Natural killer cell treated with Interleukin-12 subunit alpha and Interleukin-12 subunit beta and Interleukin-15 and Interleukin-18, amount 100 ng/mL, for 72 hours (primary cell): ENCODE data around the gene GCN1. TPM values are rescaled to one million over a fixed set of nuclear protein-coding genes. Genes with fewer than 3 reads are reported as not detected.

Experiments
- ATAC-seq, 2 donors: fragments of 150-1000 bp; cut with Tn5 transposase in 1 of 2; sonication (Bioruptor Pico), chemical (Tn5 transposase) in 1 of 2; 2 replicates each; pipeline ENCODE4 v1.10.0; 2021
- DNase-seq: peaks from one replicate; pipeline ENCODE4 v3.0.0; 2022; ENCODE audit warnings: low spot score
- H3K27ac Mint-ChIP-seq, 2 donors: 1 replicate in 1 of 2; 2 replicates in 1 of 2; pipeline ENCODE4 v1.8.0; 2022; ENCODE audit warnings: mixed read lengths in 2 of 2, mild to moderate bottlenecking in 1 of 2, moderate library complexity in 1 of 2
- H3K27me3 Mint-ChIP-seq, 2 donors: 1 replicate in 1 of 2; 2 replicates in 1 of 2; pipeline ENCODE4 v1.8.0; 2022; ENCODE audit warnings: mixed read lengths in 2 of 2
- H3K36me3 Mint-ChIP-seq: one replicate; pipeline ENCODE4 v1.8.0; 2022; ENCODE audit warnings: mixed read lengths
- H3K4me1 Mint-ChIP-seq, 2 donors: 1 replicate in 1 of 2; 2 replicates in 1 of 2; pipeline ENCODE4 v1.8.0; 2022; ENCODE audit warnings: low read depth in 2 of 2, mixed read lengths in 2 of 2, mild to moderate bottlenecking in 1 of 2
- H3K4me3 Mint-ChIP-seq: one replicate; pipeline ENCODE4 v1.8.0; 2022; ENCODE audit warnings: mixed read lengths
- H3K9me3 Mint-ChIP-seq: 2 replicates; pipeline ENCODE4 v1.8.0; 2022; ENCODE audit warnings: mixed read lengths
- total RNA-seq, 2 donors: library from RNA; stranded (reverse); gene quantifications; one replicate each; pipeline ENCODE4 v1.2.3, GENCODE V29; 2022

GCN1 gene
- total RNA-seq, 2 donors from 2014 or later = 126 to 311 TPM

GRCh38 chr12:120225200-120225558 lies 30.7 kb upstream of the GCN1 start:
- H3K4me1 Mint-ChIP-seq = peaks cover 57 to 58% of the 10 kb centered on the region in 2 donors
- ATAC-seq = no peak
- no peak for DNase-seq
- peaks cover 5% of the 10 kb centered on the region for H3K36me3 Mint-ChIP-seq
- H3K4me3 Mint-ChIP-seq = peak overlapping the region; percentile 75
- peak overlapping the region; percentile 86 to 99 for H3K27ac Mint-ChIP-seq
- H3K27me3 Mint-ChIP-seq = no peaks in the 10 kb centered on the region
- no peaks in the 10 kb centered on the region for H3K9me3 Mint-ChIP-seq

GRCh38 chr12:120224304-120225199 lies 30.0 kb upstream of the GCN1 start:
- Mint-ChIP-seq H3K27ac (peak overlapping the region; percentile 86 to 99), H3K36me3 (peaks cover 5% of the 10 kb centered on the region), H3K27me3 (no peaks in the 10 kb centered on the region), H3K4me3 (peak overlapping the region; percentile 34), H3K9me3 (no peaks in the 10 kb centered on the region), H3K4me1 (peaks cover 51 to 56% of the 10 kb centered on the region in 2 donors)
- DNase-seq = no peak
- ATAC-seq = no peak

GRCh38 chr12:120223458-120224303 lies 29.2 kb upstream of the GCN1 start:
- peaks cover 5% of the 10 kb centered on the region for H3K36me3 Mint-ChIP-seq

GRCh38 chr12:120222288-120222832 lies 27.8 kb upstream of the GCN1 start:
- no peak for ATAC-seq
- Mint-ChIP-seq H3K27ac (peak overlapping the region; percentile 62 to 72), H3K9me3 (no peaks in the 10 kb centered on the region), H3K4me3 (no peak overlapping the region), H3K36me3 (peaks cover 5% of the 10 kb centered on the region), H3K4me1 (peaks cover 30 to 37% of the 10 kb centered on the region in 2 donors), H3K27me3 (no peaks in the 10 kb centered on the region)
- DNase-seq = no peak

More at GRCh38 chr12:120223458-120224303, 29.2 kb upstream of the GCN1 start:
- Mint-ChIP-seq H3K4me3 (no peak overlapping the region), H3K27me3 (no peaks in the 10 kb centered on the region), H3K27ac (peak overlapping the region; percentile 62 to 99), H3K9me3 (no peaks in the 10 kb centered on the region), H3K4me1 (peaks cover 43 to 49% of the 10 kb centered on the region in 2 donors)
- DNase-seq (no peak), ATAC-seq (no peak)

GRCh38 chr12:120221576-120221900 lies 27.0 kb upstream of the GCN1 start:
- H3K4me1 Mint-ChIP-seq = peaks cover 22 to 35% of the 10 kb centered on the region in 2 donors
- no peaks in the 10 kb centered on the region for H3K9me3 Mint-ChIP-seq
- no peaks in the 10 kb centered on the region for H3K27me3 Mint-ChIP-seq
- peaks cover 5% of the 10 kb centered on the region for H3K36me3 Mint-ChIP-seq
- ATAC-seq = no peak
- no peak overlapping the region for H3K4me3 Mint-ChIP-seq
- no peak for DNase-seq
- no peak overlapping the region for H3K27ac Mint-ChIP-seq

GRCh38 chr12:120220838-120221575 lies 26.5 kb upstream of the GCN1 start:
- DNase-seq = no peak
- peaks cover 5% of the 10 kb centered on the region for H3K36me3 Mint-ChIP-seq

GRCh38 chr12:120218680-120219606 lies 24.4 kb upstream of the GCN1 start:
- no peak for ATAC-seq
- Mint-ChIP-seq H3K4me3 (no peak overlapping the region), H3K9me3 (no peaks in the 10 kb centered on the region), H3K36me3 (peaks cover 5% of the 10 kb centered on the region), H3K4me1 (peaks cover 7 to 18% of the 10 kb centered on the region in 2 donors), H3K27me3 (no peaks in the 10 kb centered on the region), H3K27ac (no peak overlapping the region)
- no peak for DNase-seq

More at GRCh38 chr12:120220838-120221575, 26.5 kb upstream of the GCN1 start:
- no peaks in the 10 kb centered on the region for H3K27me3 Mint-ChIP-seq
- H3K9me3 Mint-ChIP-seq = no peaks in the 10 kb centered on the region
- H3K4me1 Mint-ChIP-seq = peaks cover 17 to 32% of the 10 kb centered on the region in 2 donors
- H3K27ac Mint-ChIP-seq = peak overlapping the region; percentile 21 to 65
- no peak overlapping the region for H3K4me3 Mint-ChIP-seq
- ATAC-seq = no peak

GRCh38 chr12:120216742-120217605 lies 22.5 kb upstream of the GCN1 start:
- H3K36me3 Mint-ChIP-seq = no peaks in the 10 kb centered on the region
- H3K4me1 Mint-ChIP-seq = peaks cover 0 to 8% of the 10 kb centered on the region in 2 donors
- H3K9me3 Mint-ChIP-seq = no peaks in the 10 kb centered on the region
- H3K4me3 Mint-ChIP-seq = no peak overlapping the region
- DNase-seq (no peak), ATAC-seq (no peak)
- H3K27me3 Mint-ChIP-seq = no peaks in the 10 kb centered on the region
- H3K27ac Mint-ChIP-seq = no peak overlapping the region

- Mint-ChIP-seq H3K36me3 (peaks cover 5% of the 10 kb centered on the region), H3K4me3 (no peak overlapping the region)
These were observed 21.5 kb upstream of the GCN1 start for GRCh38 chr12:120215766-120216735.

GRCh38 chr12:120215357-120215735 lies 20.8 kb upstream of the GCN1 start:
- peaks cover 0 to 6% of the 10 kb centered on the region in 2 donors for H3K4me1 Mint-ChIP-seq

More at GRCh38 chr12:120215766-120216735, 21.5 kb upstream of the GCN1 start:
- no peak for ATAC-seq
- no peaks in the 10 kb centered on the region for H3K9me3 Mint-ChIP-seq
- peak overlapping the region; percentile 9 to 43 for H3K27ac Mint-ChIP-seq
- H3K4me1 Mint-ChIP-seq = peaks cover 0 to 10% of the 10 kb centered on the region in 2 donors
- no peak for DNase-seq
- no peaks in the 10 kb centered on the region for H3K27me3 Mint-ChIP-seq

More at GRCh38 chr12:120215357-120215735, 20.8 kb upstream of the GCN1 start:
- H3K27ac Mint-ChIP-seq = peak overlapping the region; percentile 9 to 43
- peaks cover 5% of the 10 kb centered on the region for H3K36me3 Mint-ChIP-seq
- ATAC-seq = no peak
- DNase-seq = no peak
- H3K27me3 Mint-ChIP-seq = no peaks in the 10 kb centered on the region
- H3K4me3 Mint-ChIP-seq = no peak overlapping the region
- H3K9me3 Mint-ChIP-seq = no peaks in the 10 kb centered on the region
